NCI-H2029 treated with DMSO at 0.1 percent for 48 hours (cell line): ENCODE results near the gene TSSK1B.
"Not testable (repeated sequence)": the region's sequence is repeated elsewhere in the genome, so short reads cannot be mapped to it uniquely, and the experiment has no call there.

ENCODE experiments used
- DNase-seq: peaks from one replicate; lab custom pipeline; 2025; lab: John Stamatoyannopoulos, UW

Gene TSSK1B

GRCh38 chr5:113434889-113435288 lies at the start of gene TSSK1B:
TSSK1B (minus strand) TSS chr5:113434989; CDS start chr5:113434839, 150 bp downstream.
- no peak for DNase-seq

- no peak for DNase-seq
These were observed 45.5 kb upstream of the TSSK1B start for GRCh38 chr5:113480243-113480642.

GRCh38 chr5:113478691-113479090 lies 43.9 kb upstream of the TSSK1B start:
- DNase-seq, result no peak

- no peak for DNase-seq
These were observed 39.4 kb upstream of the TSSK1B start for GRCh38 chr5:113474100-113474728.

- DNase-seq, result no peak
These were observed 28.2 kb upstream of the TSSK1B start for GRCh38 chr5:113463032-113463431.

- not testable (repeated sequence) for DNase-seq
These were observed 22.3 kb upstream of the TSSK1B start for GRCh38 chr5:113457106-113457505.

- DNase-seq, result no peak
These were observed 18.2 kb upstream of the TSSK1B start for GRCh38 chr5:113452941-113453340.

GRCh38 chr5:113451797-113452196 lies 17.0 kb upstream of the TSSK1B start:
- no peak for DNase-seq

- no peak for DNase-seq
These were observed 16.1 kb upstream of the TSSK1B start for GRCh38 chr5:113450929-113451328.

- no peak for DNase-seq
These were observed 15.7 kb upstream of the TSSK1B start for GRCh38 chr5:113450462-113450861.

GRCh38 chr5:113448252-113448651 lies 13.5 kb upstream of the TSSK1B start:
- DNase-seq, result no peak

- DNase-seq, result no peak
These were observed 12.8 kb upstream of the TSSK1B start for GRCh38 chr5:113447498-113448050.

- DNase-seq, result no peak
These were observed 11.7 kb upstream of the TSSK1B start for GRCh38 chr5:113446358-113446927.

GRCh38 chr5:113437111-113437510 lies 2.3 kb upstream of the TSSK1B start:
- DNase-seq, result no peak

- no peak for DNase-seq
These were observed 786 bp upstream of the TSSK1B start for GRCh38 chr5:113435575-113435974.

- DNase-seq, result no peak
These were observed 752 bp downstream of the TSSK1B start for GRCh38 chr5:113433862-113434612.

- no peak for DNase-seq
These were observed 1.7 kb downstream of the TSSK1B start for GRCh38 chr5:113433071-113433470.

- no peak for DNase-seq
These were observed 6.8 kb downstream of the TSSK1B start for GRCh38 chr5:113427871-113428574.

- no peak for DNase-seq
These were observed 8.9 kb downstream of the TSSK1B start for GRCh38 chr5:113425909-113426308.

GRCh38 chr5:113421693-113422092 lies 13.1 kb downstream of the TSSK1B start:
- no peak for DNase-seq

GRCh38 chr5:113405530-113405929 lies 29.3 kb downstream of the TSSK1B start:
- DNase-seq, result no peak

- DNase-seq, result no peak
These were observed 30.5 kb downstream of the TSSK1B start for GRCh38 chr5:113404269-113404668.
